GM19043 (cell line): Measurements from ENCODE around the gene CAMK2A.

Experiments
- ATAC-seq: cut with Tn5 transposase; IDR thresholded peaks from one replicate; pipeline ENCODE4 v1.9.1; 2021; ENCODE audit warnings: low read depth; ENCODE audit not compliant: unreplicated experiment

The CAMK2A gene

DNA sequence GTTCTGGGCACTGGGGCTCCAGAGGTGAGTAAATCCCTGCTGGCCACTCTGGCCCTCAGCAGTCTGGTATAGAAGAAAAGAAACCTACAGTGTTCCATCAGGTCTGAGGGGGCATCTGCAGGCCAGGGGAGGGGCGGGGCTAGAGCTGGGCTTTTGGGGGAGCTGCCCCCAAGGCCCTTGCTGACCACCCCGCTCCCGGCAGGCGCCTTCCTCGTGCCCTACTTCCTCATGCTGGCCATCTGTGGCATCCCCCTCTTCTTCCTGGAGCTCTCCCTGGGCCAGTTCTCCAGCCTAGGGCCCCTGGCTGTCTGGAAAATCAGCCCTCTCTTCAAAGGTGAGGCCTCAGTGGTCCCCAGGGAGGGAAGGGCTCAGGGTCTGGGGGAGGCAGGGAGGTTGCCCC is 93.1 kb downstream of the CAMK2A start:
- ATAC-seq = no peak

DNA sequence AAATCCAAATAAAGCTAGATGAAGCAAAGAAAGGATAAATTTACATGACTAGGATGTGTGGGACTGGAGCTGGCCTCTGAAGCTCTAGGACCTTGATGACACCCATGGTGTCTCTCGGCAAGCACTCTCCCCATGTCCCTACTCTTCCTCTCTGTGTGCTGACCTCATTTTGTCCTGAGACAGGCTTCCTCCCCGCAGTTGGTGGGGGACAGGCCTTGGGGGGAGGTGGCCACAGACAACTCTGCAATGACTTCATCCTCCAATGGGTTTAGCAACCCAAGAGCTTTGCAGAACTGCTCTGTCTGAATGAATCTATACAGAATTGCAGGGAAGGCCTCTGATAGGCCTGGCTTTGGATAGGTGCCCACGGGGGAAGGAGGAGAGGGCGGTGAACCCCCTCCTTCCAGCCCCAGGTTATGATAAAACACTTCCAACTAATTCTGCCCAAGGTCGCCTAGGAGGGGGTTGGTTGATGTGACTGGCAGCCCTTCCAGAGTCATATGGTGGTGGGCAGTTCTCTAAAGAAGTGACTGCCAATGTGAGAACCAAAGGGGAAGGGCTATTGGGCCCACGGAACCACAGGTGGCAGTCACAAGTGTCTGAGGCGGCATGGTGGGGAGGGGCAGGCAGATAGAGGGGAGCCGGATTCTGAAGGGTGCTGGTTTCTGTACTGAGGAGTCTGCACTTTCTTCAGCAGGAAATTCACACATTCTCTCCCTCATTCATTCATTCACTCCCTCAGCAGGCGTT is 93.7 kb downstream of the CAMK2A start:
- no peak for ATAC-seq

DNA sequence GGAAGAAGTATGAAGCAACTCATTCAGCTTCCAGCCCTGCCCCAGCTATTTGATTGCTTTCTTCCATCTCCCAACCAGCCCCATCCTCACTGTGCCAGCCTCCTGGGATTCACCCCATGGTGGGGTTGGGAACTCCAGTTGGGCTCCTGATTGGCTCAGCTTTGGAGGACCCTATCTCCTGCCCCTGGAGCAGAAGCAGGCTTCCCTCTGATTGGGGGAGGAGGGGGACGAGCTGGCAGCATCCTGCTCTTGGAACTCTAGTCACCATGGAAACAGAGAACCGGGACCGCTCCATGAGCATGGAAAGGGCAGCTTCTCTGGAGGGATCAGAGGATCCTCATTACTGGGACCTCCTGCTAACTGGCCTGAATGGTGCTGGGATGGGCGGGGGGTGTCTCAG is 97.1 kb downstream of the CAMK2A start:
- ATAC-seq = no peak

DNA sequence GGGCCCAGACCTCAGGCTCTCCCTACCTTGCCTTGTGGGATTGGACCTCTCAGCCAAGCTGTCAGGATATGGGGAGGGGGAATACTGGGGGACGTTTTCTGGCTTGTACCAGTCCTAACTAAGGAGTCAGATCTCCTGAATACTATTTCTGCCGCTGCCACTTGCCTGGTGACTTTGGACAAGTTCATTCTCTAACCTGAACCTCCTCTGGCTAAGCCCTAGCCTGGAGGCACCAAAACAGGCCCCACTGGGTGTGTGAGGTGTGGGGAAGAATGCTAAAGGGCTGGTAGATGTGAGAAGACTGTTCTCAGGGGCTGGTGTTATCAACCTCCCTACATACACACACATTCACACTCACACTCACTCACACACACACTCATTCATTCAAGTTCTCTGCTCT is 98.6 kb downstream of the CAMK2A start:
- ATAC-seq = no peak

DNA sequence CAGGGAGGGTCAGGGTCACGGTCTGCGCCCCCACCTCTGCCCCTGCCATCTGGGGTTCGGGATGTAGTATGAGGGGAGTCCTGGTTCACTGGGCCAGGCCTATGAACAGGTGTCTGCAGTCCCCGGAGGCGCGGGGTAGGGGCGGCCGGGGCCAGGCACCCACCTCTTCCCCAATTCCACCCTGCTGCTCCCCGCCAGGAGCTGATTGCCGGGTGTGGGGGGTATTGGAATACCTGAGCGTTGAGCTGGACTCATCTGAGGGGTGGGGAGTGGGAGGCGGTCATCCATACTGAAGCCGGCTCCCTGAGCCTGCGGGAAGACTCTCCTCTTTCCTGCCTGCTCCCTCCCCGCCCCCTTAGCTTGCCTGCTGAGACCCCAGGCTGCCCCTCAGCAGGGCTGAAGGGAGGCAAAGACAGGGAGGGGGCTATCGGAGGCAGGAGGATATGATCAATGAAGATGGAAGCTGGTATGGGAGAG is 99.0 kb downstream of the CAMK2A start:
- no peak for ATAC-seq

DNA sequence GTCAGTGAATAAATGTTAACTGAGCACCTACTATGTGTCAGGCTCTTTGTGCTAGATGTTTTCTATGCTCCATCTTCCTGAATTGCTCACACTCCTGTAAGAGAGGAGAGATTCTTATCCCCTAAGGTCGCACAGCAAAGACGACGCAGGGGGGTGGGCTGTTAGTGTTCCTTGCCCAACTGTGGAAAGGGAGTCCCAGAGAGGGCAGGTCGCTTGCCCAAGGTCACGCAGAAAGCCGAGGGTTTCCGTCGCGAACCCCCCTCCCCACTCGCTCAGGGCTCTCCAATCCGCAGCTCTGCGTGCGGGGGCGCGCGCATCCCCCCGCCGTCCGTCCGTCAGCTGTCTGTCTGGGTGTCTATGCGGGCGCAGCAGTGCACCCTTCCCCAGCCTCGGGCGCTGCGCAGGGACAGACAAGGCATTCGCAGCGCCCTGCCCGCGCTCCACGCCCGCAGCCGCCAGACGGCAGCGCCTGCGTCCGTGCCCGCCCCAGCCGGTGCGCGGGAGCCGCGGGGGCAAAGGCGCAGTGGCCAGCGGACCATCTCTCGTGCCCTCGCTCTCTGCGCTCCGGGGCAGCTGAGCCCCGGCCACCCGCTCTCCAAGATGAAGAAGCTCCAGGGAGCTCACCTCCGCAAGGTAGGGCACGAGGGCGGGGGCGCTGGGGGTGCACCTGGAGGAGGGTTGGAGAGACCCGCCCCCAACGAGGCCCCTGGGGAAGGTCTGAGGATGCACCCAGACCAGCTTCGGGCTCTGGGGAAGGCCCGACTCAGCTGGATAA is 99.7 kb downstream of the CAMK2A start, which contains the start of gene SLC6A7:
Gene SLC6A7, plus strand, starts transcription at position 335 of the 775 bp plus-strand sequence. Its CDS starts 266 bp downstream, at position 601.
- ATAC-seq = no peak

DNA sequence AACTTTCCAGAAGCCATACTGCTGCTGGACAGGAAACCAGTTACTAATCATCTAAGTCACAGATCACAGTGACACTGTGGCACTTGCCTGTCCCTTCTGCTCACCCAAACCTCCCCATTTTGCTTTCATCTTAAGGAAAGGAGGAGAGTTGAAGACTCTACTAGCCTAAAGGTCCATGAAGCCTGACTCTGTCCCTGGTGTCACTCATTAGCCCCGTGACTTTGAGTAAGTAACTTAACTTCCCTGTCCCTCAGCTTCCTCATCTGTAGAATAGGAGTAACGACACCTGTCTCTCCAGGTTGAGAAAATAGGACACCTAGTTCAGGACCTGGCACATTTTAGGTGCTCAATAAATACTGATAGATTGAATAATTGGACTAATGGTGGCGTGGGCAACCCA is 100.2 kb downstream of the CAMK2A start:
- ATAC-seq = no peak

DNA sequence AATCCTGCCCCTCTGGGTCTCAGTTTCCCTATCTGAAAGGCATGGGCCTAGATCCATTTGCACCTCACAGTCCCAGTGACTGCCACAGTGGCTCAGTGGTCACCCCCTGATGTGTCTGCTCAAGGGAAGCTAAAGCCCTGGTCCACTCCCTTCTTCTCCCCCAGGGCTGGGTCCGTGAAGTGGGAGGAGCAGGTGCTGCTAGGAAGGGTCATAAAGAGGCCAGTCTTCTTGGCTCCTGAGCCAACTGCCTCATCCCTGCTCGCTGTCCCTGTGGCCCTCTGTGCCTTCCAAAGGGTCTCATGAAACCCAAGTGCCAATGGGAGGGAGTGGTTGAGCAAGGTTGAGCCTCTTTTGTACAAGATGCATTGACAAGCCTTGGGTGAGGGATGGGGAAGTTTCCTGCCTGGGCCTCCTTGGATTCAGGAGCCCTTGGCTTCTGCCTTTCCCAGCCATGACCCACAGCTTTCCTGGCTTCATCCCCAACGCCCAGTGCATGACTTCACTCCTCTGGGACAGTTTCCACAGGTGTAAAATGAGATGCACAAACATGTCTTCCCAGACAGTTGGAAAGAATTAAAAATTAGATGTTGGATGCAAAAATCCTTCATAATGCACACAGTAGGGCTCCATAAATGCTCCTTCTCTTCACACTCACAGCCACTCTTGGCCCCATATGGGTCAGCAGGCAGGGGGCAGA is 101.3 kb downstream of the CAMK2A start:
- ATAC-seq = no peak

DNA sequence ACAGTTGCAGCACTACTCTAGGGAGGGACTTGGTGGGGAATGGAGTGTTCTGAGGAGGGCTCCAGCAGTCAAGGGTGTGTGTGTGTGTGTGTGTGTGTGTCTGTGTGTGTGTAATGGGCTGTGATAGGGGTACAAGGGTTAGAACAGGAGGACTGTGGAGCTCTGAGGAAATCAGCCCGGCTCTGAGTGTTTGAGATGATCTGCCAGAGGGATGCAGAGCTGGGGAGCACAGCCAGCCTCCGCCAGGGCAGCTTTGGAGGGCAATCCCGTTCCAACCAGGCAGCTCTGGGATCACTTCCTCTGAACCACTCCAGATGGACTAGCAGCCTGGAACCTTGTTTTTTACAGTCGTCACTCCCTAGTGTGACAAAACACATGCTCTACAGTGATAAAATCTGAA is 102.7 kb downstream of the CAMK2A start:
- no peak for ATAC-seq

DNA sequence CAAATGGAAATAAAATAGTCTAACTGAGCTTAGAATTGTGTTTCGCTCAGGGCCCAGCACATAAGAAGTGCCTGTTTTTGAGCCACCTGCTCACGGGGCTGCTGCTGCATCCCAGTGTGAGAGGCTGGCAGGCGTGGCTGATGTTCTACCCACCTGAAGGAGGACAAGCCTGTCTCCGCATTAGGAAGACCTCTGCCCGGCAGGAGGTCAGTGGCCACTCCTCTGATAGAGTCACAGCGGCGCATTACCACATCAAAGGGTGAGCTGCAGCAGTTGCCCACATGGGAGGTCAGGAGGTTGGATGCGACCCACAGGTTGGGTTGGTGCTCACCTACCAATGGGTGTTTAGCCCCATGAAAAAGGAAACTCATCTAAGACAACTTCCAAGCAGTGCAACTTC is 103.4 kb downstream of the CAMK2A start:
- ATAC-seq = no peak

DNA sequence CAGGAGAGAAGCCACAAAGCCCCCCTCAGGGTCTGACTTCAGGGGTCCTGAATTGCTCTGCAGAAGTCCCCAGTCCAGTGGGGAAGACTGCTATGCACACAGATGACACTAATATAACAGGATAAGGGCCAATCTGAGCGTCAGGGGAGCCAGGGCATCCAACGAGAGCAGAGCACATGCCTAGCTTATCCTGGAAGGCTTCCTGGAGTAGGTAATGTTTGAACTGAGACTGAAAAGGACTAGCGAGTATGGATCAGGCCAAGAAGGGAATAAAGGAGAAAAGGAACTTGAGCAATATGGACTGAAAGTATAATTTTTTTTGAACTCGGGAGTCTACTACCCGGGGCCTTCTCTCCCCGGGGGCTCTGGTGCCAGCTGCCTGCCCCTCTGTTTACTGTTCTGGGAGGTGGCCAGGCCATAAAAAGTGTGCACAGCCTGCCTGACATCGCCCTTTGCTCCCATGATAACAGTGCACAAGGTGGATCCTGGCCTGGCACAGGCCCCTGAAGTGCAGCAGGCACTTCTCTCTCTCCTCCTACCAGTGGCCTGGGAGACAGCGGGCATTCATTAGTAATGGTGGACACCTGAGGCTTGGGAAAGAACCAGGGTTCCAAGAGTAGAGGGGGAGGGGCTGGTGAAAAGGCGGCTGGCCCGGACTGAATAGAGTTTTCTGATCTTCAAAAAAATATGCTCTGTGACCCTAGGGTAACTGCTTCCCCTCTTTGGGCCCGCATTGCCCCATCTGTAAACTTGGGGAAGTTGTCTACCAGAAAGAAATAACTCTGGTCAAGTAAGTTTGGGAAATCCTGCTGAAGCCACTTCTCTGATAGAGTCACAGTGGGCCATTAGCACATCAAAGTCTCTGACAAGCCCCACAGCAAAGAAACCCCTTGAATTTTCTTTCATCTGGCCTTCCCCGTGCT is 104.3 kb downstream of the CAMK2A start:
- no peak for ATAC-seq

DNA sequence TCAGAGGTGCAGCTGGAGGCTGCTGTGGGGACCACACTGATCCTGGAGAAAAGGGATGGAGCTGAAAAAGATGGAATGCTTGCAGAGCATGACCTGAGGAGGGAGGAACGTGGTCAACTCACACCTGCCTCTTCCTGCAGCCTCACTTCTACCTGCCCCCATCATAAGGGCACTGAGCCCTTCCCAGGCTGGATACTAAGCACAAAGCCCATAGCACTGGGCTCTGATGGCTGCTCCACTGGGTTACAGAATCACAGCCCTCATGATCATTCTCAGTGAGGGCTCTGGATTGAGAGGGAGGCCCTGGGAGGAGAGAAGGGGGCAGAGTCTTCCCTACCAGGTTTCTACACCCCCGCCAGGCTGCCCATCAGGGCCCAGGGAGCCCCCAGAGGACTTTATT is 105.6 kb downstream of the CAMK2A start:
- ATAC-seq = no peak

DNA sequence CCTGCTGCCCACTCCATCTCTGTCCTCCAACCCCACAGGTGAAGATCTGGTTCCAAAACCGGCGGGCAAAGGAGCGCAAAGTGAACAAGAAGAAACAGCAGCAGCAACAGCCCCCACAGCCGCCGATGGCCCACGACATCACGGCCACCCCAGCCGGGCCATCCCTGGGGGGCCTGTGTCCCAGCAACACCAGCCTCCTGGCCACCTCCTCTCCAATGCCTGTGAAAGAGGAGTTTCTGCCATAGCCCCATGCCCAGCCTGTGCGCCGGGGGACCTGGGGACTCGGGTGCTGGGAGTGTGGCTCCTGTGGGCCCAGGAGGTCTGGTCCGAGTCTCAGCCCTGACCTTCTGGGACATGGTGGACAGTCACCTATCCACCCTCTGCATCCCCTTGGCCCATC is 106.1 kb downstream of the CAMK2A start:
- ATAC-seq = no peak

DNA sequence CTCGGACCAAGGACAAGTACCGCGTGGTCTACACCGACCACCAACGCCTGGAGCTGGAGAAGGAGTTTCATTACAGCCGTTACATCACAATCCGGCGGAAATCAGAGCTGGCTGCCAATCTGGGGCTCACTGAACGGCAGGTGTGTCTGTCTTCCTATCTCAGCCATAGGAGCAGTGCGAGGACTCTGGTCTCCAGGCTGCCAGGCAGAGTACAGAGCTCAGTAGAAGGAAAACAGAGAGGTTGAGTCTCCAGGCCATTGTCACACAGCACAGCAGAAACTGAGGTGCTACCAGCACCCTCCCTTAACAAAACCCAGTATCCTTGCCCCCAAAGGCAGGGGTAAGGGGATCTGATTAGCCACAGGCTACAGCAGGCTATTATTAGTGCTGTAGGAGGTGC is 106.8 kb downstream of the CAMK2A start:
- ATAC-seq = no peak

DNA sequence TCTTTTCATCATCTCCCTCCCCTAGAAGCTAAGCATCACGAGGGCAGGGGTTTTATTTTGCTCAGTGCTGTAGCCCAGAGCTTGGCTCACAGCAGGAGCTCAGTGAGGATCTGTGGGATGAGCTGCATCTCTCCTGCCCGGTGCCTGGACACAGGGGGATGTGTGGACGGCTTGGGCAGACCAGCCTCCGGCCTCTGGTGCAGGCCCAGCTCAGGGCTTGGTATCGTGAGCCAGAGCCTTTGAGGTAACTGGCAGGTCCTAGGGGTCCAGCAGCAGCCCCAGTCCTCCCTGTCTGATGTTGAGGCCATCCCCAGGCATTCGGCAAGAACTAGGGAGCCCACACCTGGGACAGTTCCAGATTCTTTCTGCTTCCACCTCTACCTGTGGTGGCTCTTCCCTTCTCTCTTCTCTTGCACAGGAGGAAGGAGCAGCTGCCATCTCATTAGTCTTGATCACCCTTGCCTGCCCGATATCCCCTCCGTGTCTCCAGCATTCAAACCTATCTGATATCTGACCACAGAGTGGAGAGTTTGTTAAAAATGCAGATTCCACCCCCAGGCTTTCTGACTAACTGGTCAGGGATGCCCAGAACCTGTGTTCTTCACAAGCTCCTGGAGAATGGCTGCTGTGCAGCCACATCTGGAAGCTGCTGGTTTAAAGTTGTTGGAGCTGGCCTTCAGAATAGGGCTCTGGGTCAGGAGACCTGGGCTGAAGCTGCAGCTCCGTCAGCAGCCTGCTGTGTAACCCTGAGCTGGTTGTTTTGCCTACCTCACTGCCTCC is 107.6 kb downstream of the CAMK2A start:
- no peak for ATAC-seq

DNA sequence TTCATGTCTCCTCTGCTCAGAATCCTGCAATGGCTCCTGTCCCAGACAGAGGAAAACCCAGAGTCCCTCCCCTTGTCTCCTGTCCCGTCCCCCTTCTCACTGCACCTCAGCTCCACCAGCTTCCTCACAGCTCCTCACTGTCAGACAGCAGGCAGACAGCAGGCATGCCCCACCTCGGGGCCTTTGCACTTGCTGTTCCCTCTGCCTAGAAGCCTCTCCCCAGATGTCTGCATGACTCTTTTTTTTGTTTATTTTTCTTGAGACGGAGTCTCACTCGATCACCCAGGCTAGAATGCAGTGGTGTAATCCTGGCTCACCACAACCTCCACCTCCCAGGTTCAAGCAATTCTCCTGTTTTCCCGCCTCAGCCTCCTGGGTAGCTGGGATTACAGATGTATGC is 108.5 kb downstream of the CAMK2A start:
- ATAC-seq = no peak

DNA sequence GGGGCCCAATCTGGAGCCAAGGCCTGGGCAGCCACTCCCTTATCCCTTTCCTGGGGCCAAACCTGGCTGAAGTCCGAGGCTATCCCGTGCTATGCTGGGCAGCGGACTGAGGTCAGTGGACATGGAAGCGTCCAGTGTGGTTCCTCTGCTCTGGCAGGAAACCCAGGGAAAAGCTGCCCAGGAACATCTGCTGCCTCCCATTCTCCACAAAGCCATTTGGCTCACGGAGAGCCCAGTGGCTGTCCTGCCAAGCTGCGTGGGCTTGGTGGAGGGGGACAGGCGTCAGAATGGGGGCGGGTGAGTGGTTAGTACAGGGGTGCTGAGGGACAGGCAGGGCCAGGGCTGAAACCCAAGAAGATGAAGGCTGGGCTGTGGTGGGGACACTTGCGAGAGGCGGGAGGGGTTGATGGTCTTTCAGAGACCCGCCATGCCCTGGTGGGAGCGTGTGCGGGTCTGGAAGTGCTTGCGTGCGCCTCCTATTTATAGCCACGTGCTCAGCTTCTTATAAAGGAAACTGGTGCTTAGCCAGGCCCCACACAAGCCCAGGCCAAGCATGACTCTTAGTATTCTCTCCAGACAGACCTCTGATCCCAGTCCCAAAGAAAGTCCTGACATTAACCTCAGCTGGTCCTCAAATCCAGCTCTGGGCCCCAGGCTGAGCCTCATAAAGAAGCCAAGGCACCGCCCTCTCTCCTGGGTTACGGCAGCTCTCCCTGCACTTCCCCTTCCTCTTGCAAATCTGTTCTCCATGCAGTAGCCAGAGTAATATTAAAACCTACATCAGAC is 109.1 kb downstream of the CAMK2A start:
- no peak for ATAC-seq

DNA sequence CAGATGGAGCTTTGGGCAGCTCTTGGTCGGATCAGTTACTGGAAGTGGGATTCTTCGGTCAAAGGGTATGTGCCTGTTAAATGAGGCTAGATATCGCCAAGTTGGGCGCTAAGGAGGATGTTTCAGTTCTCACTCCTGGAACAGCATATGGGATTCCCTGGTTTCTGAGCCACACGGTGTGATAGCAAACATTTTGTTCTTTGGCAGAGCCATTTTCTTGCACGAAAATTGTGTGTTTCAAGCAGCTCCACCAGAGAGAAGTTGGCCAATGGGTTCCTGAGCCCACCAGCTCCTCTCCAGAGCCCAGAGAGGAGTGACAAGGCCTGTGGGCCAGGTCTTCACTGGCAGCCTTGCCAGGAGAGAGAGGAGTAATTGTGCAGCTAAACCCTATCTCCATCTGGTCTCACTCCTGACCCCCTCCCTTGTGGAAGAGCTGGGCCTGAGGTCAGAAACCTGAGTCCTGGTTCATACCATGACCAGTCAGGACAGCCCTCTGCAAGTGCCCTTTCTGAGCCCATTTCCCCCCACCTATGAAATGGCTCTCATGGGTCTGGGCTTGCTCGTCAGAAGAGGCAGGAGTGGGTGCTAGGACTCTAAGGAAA is 110.5 kb downstream of the CAMK2A start:
- ATAC-seq = no peak
